ENCODE measurements around the gene DDX10. TPM values are rescaled to one million over a fixed set of nuclear protein-coding genes. Genes with fewer than 3 reads are reported as not detected.

The DDX10 gene
- total RNA-seq, 1 experiment from 2014 or later = 48.3 TPM

DNA sequence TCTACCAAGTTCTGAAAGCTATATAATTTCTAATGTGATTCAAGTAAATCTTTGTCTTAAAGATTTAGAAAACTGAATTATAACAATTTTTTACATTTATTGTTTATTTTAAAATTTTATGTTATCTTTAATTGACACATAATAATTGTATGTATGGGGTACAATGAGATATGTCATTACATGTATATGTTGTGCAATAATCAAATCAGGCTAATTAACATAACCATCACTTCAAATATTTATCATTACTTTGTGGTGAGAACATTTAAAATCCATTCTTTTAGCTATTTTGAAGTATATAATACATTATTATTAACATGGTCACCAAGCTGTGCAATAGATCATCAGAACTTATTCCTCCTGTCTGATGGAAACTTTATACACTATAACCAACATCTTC lies 181.1 kb downstream of the DDX10 start:
- no peaks in the 10 kb centered on the region for H3K9me3 ChIP-seq (ENCODE audit: control insufficient read depth, low read depth, low read length)
- no peak overlapping the region for H3K23ac ChIP-seq (ENCODE audit: insufficient read length, low read depth, low read length)
- no peak overlapping the region for H2BK20ac ChIP-seq (ENCODE audit: low read depth, low read length, poor library complexity, severe bottlenecking)
- H2AK5ac ChIP-seq (ENCODE audit: insufficient read length, low read length) = no peak overlapping the region
- no peak overlapping the region for H3K18ac ChIP-seq (ENCODE audit: insufficient read length, low read depth, low read length)
- no peaks in the 10 kb centered on the region for H4K20me1 ChIP-seq (ENCODE audit: control insufficient read depth, insufficient read depth, insufficient read length)
- no peaks in the 10 kb centered on the region for H3K23me2 ChIP-seq (ENCODE audit: insufficient read length, low read depth, low read length, poor library complexity, severe bottlenecking)
- H3K14ac ChIP-seq (ENCODE audit: insufficient read depth, low read length) = no peak overlapping the region
- no peak overlapping the region for H3K56ac ChIP-seq (ENCODE audit: insufficient read length, low read depth, low read length)
- TF ChIP-seq, protein P1, sequence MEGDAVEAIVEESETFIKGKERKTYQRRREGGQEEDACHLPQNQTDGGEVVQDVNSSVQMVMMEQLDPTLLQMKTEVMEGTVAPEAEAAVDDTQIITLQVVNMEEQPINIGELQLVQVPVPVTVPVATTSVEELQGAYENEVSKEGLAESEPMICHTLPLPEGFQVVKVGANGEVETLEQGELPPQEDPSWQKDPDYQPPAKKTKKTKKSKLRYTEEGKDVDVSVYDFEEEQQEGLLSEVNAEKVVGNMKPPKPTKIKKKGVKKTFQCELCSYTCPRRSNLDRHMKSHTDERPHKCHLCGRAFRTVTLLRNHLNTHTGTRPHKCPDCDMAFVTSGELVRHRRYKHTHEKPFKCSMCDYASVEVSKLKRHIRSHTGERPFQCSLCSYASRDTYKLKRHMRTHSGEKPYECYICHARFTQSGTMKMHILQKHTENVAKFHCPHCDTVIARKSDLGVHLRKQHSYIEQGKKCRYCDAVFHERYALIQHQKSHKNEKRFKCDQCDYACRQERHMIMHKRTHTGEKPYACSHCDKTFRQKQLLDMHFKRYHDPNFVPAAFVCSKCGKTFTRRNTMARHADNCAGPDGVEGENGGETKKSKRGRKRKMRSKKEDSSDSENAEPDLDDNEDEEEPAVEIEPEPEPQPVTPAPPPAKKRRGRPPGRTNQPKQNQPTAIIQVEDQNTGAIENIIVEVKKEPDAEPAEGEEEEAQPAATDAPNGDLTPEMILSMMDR (conservative IDR thresholded peaks at IDR 0.05) = no peak
- H3K4me3 Mint-ChIP-seq = no peak overlapping the region
- no peaks in the 10 kb centered on the region for H3K79me2 ChIP-seq (ENCODE audit: insufficient read depth, low read length)
- H3K27ac ChIP-seq (ENCODE audit: insufficient read length, low read depth, low read length) = no peak overlapping the region
- DNase-seq = no peak
- no peaks in the 10 kb centered on the region for H3K4me1 Mint-ChIP-seq
- no peak overlapping the region for H3T11ph ChIP-seq (ENCODE audit: low read length)
- H3K27me3 ChIP-seq (ENCODE audit: insufficient read depth, low read length) = no peaks in the 10 kb centered on the region
- no peak overlapping the region for H2AFZ ChIP-seq (ENCODE audit: low read length)
- no peak overlapping the region for H3K9ac ChIP-seq (ENCODE audit: extremely low read depth, insufficient read length, low read length)
- H4K91ac ChIP-seq (ENCODE audit: insufficient read length, low read depth, low read length) = no peak overlapping the region
- no peaks in the 10 kb centered on the region for H3K4me1 ChIP-seq (ENCODE audit: insufficient read depth, low read length)
- H2BK15ac ChIP-seq (ENCODE audit: low read depth, low read length) = no peak overlapping the region
- H3K79me1 ChIP-seq (ENCODE audit: insufficient read depth, low read depth, low read length, poor library complexity, severe bottlenecking) = no peaks in the 10 kb centered on the region
- H2BK12ac ChIP-seq (ENCODE audit: insufficient read length, low read depth, low read length) = no peak overlapping the region
- H3K4ac ChIP-seq (ENCODE audit: low read depth, low read length) = no peak overlapping the region
- no peak overlapping the region for H2BK5ac ChIP-seq (ENCODE audit: insufficient read length, low read length)
- H3K4me2 ChIP-seq (ENCODE audit: insufficient read depth, insufficient read length, low read length) = no peak overlapping the region
- no peak overlapping the region for H4K8ac ChIP-seq (replicated peaks; ENCODE audit: insufficient read length, low read depth, low read length)
- no peak overlapping the region for H2BK120ac ChIP-seq (ENCODE audit: low read depth, low read length, poor library complexity, severe bottlenecking)
- peaks cover 0 to 2% (median 0%) of the 10 kb centered on the region in 3 experiments; a peak in 2 of 7 replicates for H3K36me3 Mint-ChIP-seq (ENCODE audit: insufficient read depth in 1 of 3, low read depth in 3 of 3)
- no peak overlapping the region for H4K5ac ChIP-seq (ENCODE audit: insufficient read length, low read depth, low read length)
- no peaks in the 10 kb centered on the region for H3K27me3 Mint-ChIP-seq (ENCODE audit: low read depth)
- no peak overlapping the region for H3K27ac Mint-ChIP-seq
- no peaks in the 10 kb centered on the region for H3K9me3 Mint-ChIP-seq
